B cell (primary cell): ENCODE results near the gene FHIT. TPM values are rescaled to one million over a fixed set of nuclear protein-coding genes. Genes with fewer than 3 reads are reported as not detected.
"Not testable (repeated sequence)": the region's sequence is repeated elsewhere in the genome, so short reads cannot be mapped to it uniquely, and the experiment has no call there.

Experiments used
- ATAC-seq: fragments of 200-7000 bp; cut with Tn5 transposase; one replicate; pipeline ENCODE4 v1.10.0; 2021; ENCODE audit warnings: low read depth, mild to moderate bottlenecking, moderate number of reproducible peaks, moderate library complexity
- CTCF ChIA-PET: fragments of 350-600 bp; sonication (Branson Sonifier 250); formaldehyde crosslinking; loops from one replicate; lab custom pipeline; 2021; ENCODE audit warnings: antibody characterized with exemption, inconsistent platforms; lab: Charles Lee
- POLR2A ChIA-PET: fragments of 350-600 bp; sonication (Branson Sonifier 250); formaldehyde crosslinking; loops from one replicate; lab custom pipeline; 2021; ENCODE audit warnings: antibody characterized with exemption; lab: Charles Lee
- DNase-seq: peaks from one replicate; pipeline ENCODE4 v3.0.0; 2013
- H2AFZ ChIP-seq: 2 replicates; pipeline ENCODE4 v1.6.1; 2012; ENCODE audit warnings: mild to moderate bottlenecking, low read depth, low read length; ENCODE audit not compliant: insufficient read depth, poor library complexity, severe bottlenecking
- H3K27ac ChIP-seq, 2 donors: 1 replicate in 1 of 2; 2 replicates in 1 of 2; pipeline ENCODE4 v1.5.1; 2012 to 2013; ENCODE audit warnings: low read length in 2 of 2, mild to moderate bottlenecking in 2 of 2, moderate library complexity in 1 of 2
- H3K27me3 ChIP-seq, 4 experiments: fragments of 200-600 bp in 1 of 4; sonication (generic) in 1 of 4; replicated peaks in 1 of 4; 1 replicate in 2 of 4; 2 replicates in 2 of 4; pipeline versions ENCODE4 v1.6.1 to v1.7.0; 2013 to 2016; ENCODE audit warnings: low read length in 3 of 4, mild to moderate bottlenecking in 2 of 4, mixed read lengths in 1 of 4, moderate library complexity in 1 of 4; ENCODE audit not compliant: insufficient read depth in 4 of 4, control insufficient read depth in 3 of 4; ENCODE audit errors: control extremely low read depth in 1 of 4
- H3K36me3 ChIP-seq, 2 experiments: replicated peaks in 1 of 2; 1 replicate in 1 of 2; 2 replicates in 1 of 2; pipeline versions ENCODE4 v1.6.1 to v1.7.1; 2013; ENCODE audit warnings: low read length in 1 of 2; ENCODE audit not compliant: insufficient read depth in 2 of 2, control insufficient read depth in 1 of 2; ENCODE audit errors: control extremely low read depth in 1 of 2, extremely low read depth in 1 of 2
- H3K4me1 ChIP-seq, 2 donors: fragments of 200-600 bp in 1 of 2; sonication (generic) in 1 of 2; 1 replicate in 1 of 2; 2 replicates in 1 of 2; pipeline versions ENCODE4 v1.5.1 to v1.6.1; 2013 to 2017; ENCODE audit warnings: low read length in 2 of 2; ENCODE audit not compliant: control insufficient read depth in 2 of 2, insufficient read depth in 2 of 2
- H3K4me2 ChIP-seq: replicated peaks from 2 replicates; pipeline ENCODE3; 2012; ENCODE audit warnings: mild to moderate bottlenecking, low read depth, low read length; ENCODE audit not compliant: poor library complexity, severe bottlenecking
- H3K4me3 ChIP-seq, 5 experiments: fragments of 200-600 bp in 1 of 5; sonication (generic) in 1 of 5; 1 replicate in 3 of 5; 2 replicates in 2 of 5; pipeline versions ENCODE4 v1.5.1 to v1.7.0; 2011 to 2016; ENCODE audit warnings: low read length in 4 of 5, mild to moderate bottlenecking in 4 of 5, low read depth in 2 of 5, control low read depth in 1 of 5, moderate library complexity in 1 of 5; ENCODE audit not compliant: insufficient read depth in 1 of 5; ENCODE audit errors: control extremely low read depth in 1 of 5, extremely low read depth in 1 of 5
- H3K79me2 ChIP-seq: fragments of 200-600 bp; sonication (generic); one replicate; pipeline ENCODE4 v1.6.0; 2016; ENCODE audit warnings: low read length; ENCODE audit not compliant: control insufficient read depth, insufficient read depth
- H3K9ac ChIP-seq: fragments of 200-600 bp; sonication (generic); 2 replicates; pipeline ENCODE4 v1.6.1; 2017; ENCODE audit warnings: mild to moderate bottlenecking, low read length, moderate library complexity
- H3K9me3 ChIP-seq, 3 donors: one replicate each; pipeline versions ENCODE4 v1.6.1 to v1.7.1; 2013; ENCODE audit warnings: low read length in 2 of 3; ENCODE audit not compliant: control insufficient read depth in 2 of 3, insufficient read depth in 1 of 3; ENCODE audit errors: control extremely low read depth in 1 of 3
- H4K20me1 ChIP-seq: 2 replicates; pipeline ENCODE4 v1.6.0; 2012; ENCODE audit warnings: mild to moderate bottlenecking, low read length; ENCODE audit not compliant: insufficient read depth, control insufficient read depth, poor library complexity, severe bottlenecking
- H3K27ac Mint-ChIP-seq: one replicate; pipeline ENCODE4 v1.8.0; 2021; ENCODE audit warnings: mixed read lengths
- H3K27me3 Mint-ChIP-seq: one replicate; pipeline ENCODE4 v1.8.0; 2021; ENCODE audit warnings: mixed read lengths
- H3K4me1 Mint-ChIP-seq: one replicate; pipeline ENCODE4 v1.8.0; 2021; ENCODE audit warnings: mixed read lengths
- H3K4me3 Mint-ChIP-seq: one replicate; pipeline ENCODE4 v1.8.0; 2021; ENCODE audit warnings: mixed read lengths
- H3K9me3 Mint-ChIP-seq: one replicate; pipeline ENCODE4 v1.8.0; 2022; ENCODE audit warnings: mixed read lengths; ENCODE audit not compliant: insufficient read depth
- CTCF ChIP-seq: fragments of 200-600 bp; IDR thresholded peaks from one replicate; pipeline ENCODE4 v1.8.0; 2022; ENCODE audit warnings: antibody characterized with exemption, mild to moderate bottlenecking
- EZH2 ChIP-seq: IDR thresholded peaks from 2 replicates; pipeline ENCODE4 v1.6.1; 2012; ENCODE audit warnings: borderline replicate concordance, low read depth, mild to moderate bottlenecking, moderate library complexity, low read length; ENCODE audit not compliant: insufficient read depth, poor library complexity, severe bottlenecking
- WGBS: methylation state at CpG from one replicate; pipeline ENCODE4 v1.1.5; 2013; ENCODE audit warnings: missing lambda C conversion rate; ENCODE audit not compliant: insufficient coverage; 5-methylcytosine and 5-hydroxymethylcytosine counted together
- intact Hi-C: fragments of 100-400 bp; cut with micrococcal nuclease; formaldehyde crosslinking; loops from one replicate; pipeline ENCODE4 v1.10.0; 2022
- polyA plus RNA-seq: library from polyadenylated mRNA; depleted of rRNA; stranded (reverse); fragments of >200 nt; gene quantifications from 2 replicates; pipeline ENCODE4 v1.2.3, GENCODE V29; 2012
- total RNA-seq, 2 donors: library from RNA; stranded (reverse); fragments of 120-200 nt in 1 of 2; gene quantifications; 1 replicate in 1 of 2; 2 replicates in 1 of 2; pipeline versions ENCODE4 v1.2.3 to v1.2.4, GENCODE V29; 2013 to 2022

The FHIT gene
- total and polyA plus RNA-seq, 2 donors (not counting 1 experiment from before 2014, with no cell fraction given), result 1.7 to 7.8 TPM

GRCh38 chr3:61029194-61029593, 222.1 kb downstream of the FHIT start:
- Histone ChIP-seq H3K4me2 (no peak overlapping the region), H4K20me1 (no peaks in the 10 kb centered on the region), H3K9me3 (peaks cover 0 to 3% (median 0%) of the 10 kb centered on the region in 3 donors), H3K27me3 (no peaks in the 10 kb centered on the region), H3K79me2 (no peaks in the 10 kb centered on the region), H2AFZ (no peak overlapping the region), H3K9ac (no peak overlapping the region), H3K36me3 (no peaks in the 10 kb centered on the region), H3K4me1 (no peaks in the 10 kb centered on the region), H3K27ac (no peak overlapping the region), H3K4me3 (no peak overlapping the region)
- H3K4me3 Mint-ChIP-seq, result no peak overlapping the region
- ATAC-seq (no peak), DNase-seq (no peak)
- H3K27ac Mint-ChIP-seq, result no peak overlapping the region
- CTCF ChIA-PET, result no interaction called here
- no CpG with 5 or more reads among the region's 5 CpGs for WGBS
- no peak for TF ChIP-seq EZH2
- TF ChIP-seq CTCF, result no peak
- intact Hi-C loops, result no loop called here
- no peaks in the 10 kb centered on the region for H3K4me1 Mint-ChIP-seq
- POLR2A ChIA-PET, result no interaction called here
- H3K27me3 Mint-ChIP-seq, result no peaks in the 10 kb centered on the region
- H3K9me3 Mint-ChIP-seq, result peaks cover 6% of the 10 kb centered on the region

DNA sequence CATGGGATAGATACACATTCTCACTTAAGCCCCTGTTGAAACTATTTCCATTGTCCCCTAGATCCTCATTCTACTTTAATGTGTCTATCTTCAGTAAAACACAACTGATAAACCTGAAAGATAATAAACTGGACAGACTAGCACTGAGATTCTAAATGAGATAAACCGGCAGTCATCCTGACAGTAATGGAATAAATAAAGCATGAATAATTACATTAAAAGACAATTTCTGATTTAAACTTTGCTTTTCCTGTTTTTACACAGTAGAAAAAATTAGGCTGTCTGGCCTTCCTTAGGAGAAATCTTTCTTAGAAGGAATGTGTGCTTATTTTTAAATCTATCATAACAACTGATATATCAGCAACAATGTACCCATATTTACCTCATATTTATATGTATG, 232.4 kb downstream of the FHIT start:
- no peak overlapping the region for H3K27ac ChIP-seq
- no peak overlapping the region for H3K4me2 ChIP-seq
- H4K20me1 ChIP-seq, result no peaks in the 10 kb centered on the region
- H3K27me3 ChIP-seq, result no peaks in the 10 kb centered on the region
- no peaks in the 10 kb centered on the region for H3K79me2 ChIP-seq
- Mint-ChIP-seq H3K27me3 (no peaks in the 10 kb centered on the region), H3K4me1 (no peaks in the 10 kb centered on the region), H3K4me3 (no peak overlapping the region), H3K27ac (no peak overlapping the region), H3K9me3 (peaks cover 11% of the 10 kb centered on the region)
- no peaks in the 10 kb centered on the region for H3K36me3 ChIP-seq
- TF ChIP-seq EZH2 (no peak), CTCF (no peak)
- H2AFZ ChIP-seq, result no peak overlapping the region
- POLR2A ChIA-PET, result no interaction called here
- ATAC-seq (no peak), DNase-seq (no peak)
- WGBS, result no CpG with 5 or more reads among the region's 1 CpG
- no peak overlapping the region for H3K9ac ChIP-seq
- H3K4me3 ChIP-seq, result no peak overlapping the region
- CTCF ChIA-PET, result no interaction called here
- H3K4me1 ChIP-seq, result no peaks in the 10 kb centered on the region
- intact Hi-C loops, result no loop called here
- H3K9me3 ChIP-seq, result no peaks in the 10 kb centered on the region

- H3K4me3 Mint-ChIP-seq, H3K36me3 ChIP-seq, H3K27me3 ChIP-seq, CTCF ChIA-PET, H2AFZ ChIP-seq, H4K20me1 ChIP-seq, H3K27ac ChIP-seq, H3K4me2 ChIP-seq, H3K9ac ChIP-seq, H3K4me1 ChIP-seq, ATAC-seq, H3K27me3 Mint-ChIP-seq, DNase-seq, H3K9me3 Mint-ChIP-seq, H3K4me3 ChIP-seq, H3K4me1 Mint-ChIP-seq, H3K27ac Mint-ChIP-seq, H3K9me3 ChIP-seq, intact Hi-C loops, POLR2A ChIA-PET, H3K79me2 ChIP-seq: not testable (repeated sequence)
- 100% methylated on average over 3 of the region's 6 CpGs for WGBS
Observed at GRCh38 chr3:61017028-61017427, 234.2 kb downstream of the FHIT start.
